HEK293T (cell line): ENCODE results near the gene LSM14A.
"Not testable (repeated sequence)": the region's sequence is repeated elsewhere in the genome, so short reads cannot be mapped to it uniquely, and the experiment has no call there.

Experiments
- CTCF ChIA-PET: fragments of 350-600 bp; formaldehyde crosslinking; extraction: SDS; loops from one replicate; lab custom pipeline; 2021; ENCODE audit warnings: antibody characterized with exemption, inconsistent platforms; lab: Yijun Ruan, JAX
- POLR2A ChIA-PET: fragments of 350-600 bp; formaldehyde crosslinking; extraction: SDS; loops from one replicate; lab custom pipeline; 2020; ENCODE audit warnings: antibody characterized with exemption, inconsistent platforms; lab: Yijun Ruan, JAX
- DNase-seq: peaks from one replicate; pipeline ENCODE4 v3.0.0; 2012; ENCODE audit warnings: mixed read lengths; ENCODE audit errors: extremely low spot score
- ARNT ChIP-seq: fragments of 450-650 bp; IDR thresholded peaks from 2 replicates; pipeline ENCODE4 v1.6.1; 2017; ENCODE audit warnings: mild to moderate bottlenecking
- BHLHE40 ChIP-seq: fragments of 450-650 bp; IDR thresholded peaks from 2 replicates; pipeline ENCODE4 v1.6.1; 2016; ENCODE audit warnings: mild to moderate bottlenecking, moderate library complexity, borderline replicate concordance
- CTBP1 ChIP-seq: fragments of 450-650 bp; IDR thresholded peaks from 2 replicates; pipeline ENCODE4 v1.6.1; 2016; ENCODE audit warnings: borderline replicate concordance
- ELF4 ChIP-seq: fragments of 450-650 bp; IDR thresholded peaks from 2 replicates; pipeline ENCODE4 v1.6.1; 2017; ENCODE audit warnings: antibody characterized with exemption
- FOXA1 ChIP-seq: fragments of 450-650 bp; IDR thresholded peaks from 2 replicates; pipeline ENCODE4 v1.6.1; 2016; ENCODE audit warnings: mild to moderate bottlenecking
- FOXK2 ChIP-seq: fragments of 450-650 bp; IDR thresholded peaks from 2 replicates; pipeline ENCODE4 v1.6.1; 2016; ENCODE audit warnings: mild to moderate bottlenecking
- FOXM1 ChIP-seq: fragments of 450-650 bp; IDR thresholded peaks from 2 replicates; pipeline ENCODE4 v1.6.1; 2017; ENCODE audit warnings: mild to moderate bottlenecking, borderline replicate concordance
- HDGF ChIP-seq: fragments of 450-650 bp; IDR thresholded peaks from 2 replicates; pipeline ENCODE4 v1.6.1; 2017; ENCODE audit warnings: antibody characterized with exemption, borderline replicate concordance
- L3MBTL2 ChIP-seq: fragments of 450-650 bp; conservative IDR thresholded peaks from 2 replicates; pipeline ENCODE4 v1.6.1; 2016; ENCODE audit warnings: mild to moderate bottlenecking
- LEF1 ChIP-seq: fragments of 450-650 bp; IDR thresholded peaks from 2 replicates; pipeline ENCODE4 v1.6.1; 2017; ENCODE audit warnings: mild to moderate bottlenecking, borderline replicate concordance
- NFRKB ChIP-seq: fragments of 450-650 bp; IDR thresholded peaks from 2 replicates; pipeline ENCODE4 v1.6.1; 2016; ENCODE audit warnings: mild to moderate bottlenecking, moderate library complexity
- PKNOX1 ChIP-seq: fragments of 450-650 bp; IDR thresholded peaks from 2 replicates; pipeline ENCODE4 v1.6.1; 2016
- SP1 ChIP-seq: fragments of 450-650 bp; IDR thresholded peaks from 2 replicates; pipeline ENCODE4 v1.6.1; 2017
- SUZ12 ChIP-seq: fragments of 450-650 bp; IDR thresholded peaks from 2 replicates; pipeline ENCODE4 v1.6.1; 2016; ENCODE audit warnings: mild to moderate bottlenecking
- TARDBP ChIP-seq: fragments of 450-650 bp; IDR thresholded peaks from 2 replicates; pipeline ENCODE4 v1.6.1; 2016
- ZNF384 ChIP-seq: fragments of 450-650 bp; IDR thresholded peaks from 2 replicates; pipeline ENCODE4 v1.6.1; 2016

LSM14A gene

GRCh38 chr19:34214040-34214439 is 41.7 kb downstream of the LSM14A start:
- no peak for DNase-seq
- no peak for TF ChIP-seq FOXK2
- no peak for TF ChIP-seq ELF4
- TF ChIP-seq FOXM1, result no peak
- TF ChIP-seq L3MBTL2, result no peak
- TF ChIP-seq CTBP1, result no peak
- no peak for TF ChIP-seq LEF1
- no peak for TF ChIP-seq SUZ12
- TF ChIP-seq SP1, result no peak
- TF ChIP-seq ZNF384, result no peak
- ChIA-PET POLR2A (interaction anchor here (0.7 kb wide), 1 partner anchor 133 kb away, joined by 3 read pairs; no protein-coding TSS in a partner anchor), CTCF (no interaction called here)

GRCh38 chr19:34215006-34215665 is 42.8 kb downstream of the LSM14A start:
- TF ChIP-seq ARNT (no peak), FOXK2 (no peak), HDGF (no peak), BHLHE40 (no peak), SP1 (no peak), NFRKB (no peak), PKNOX1 (no peak), TARDBP (no peak), CTBP1 (no peak), FOXM1 (no peak), ELF4 (no peak), L3MBTL2 (no peak), FOXA1 (no peak), ZNF384 (no peak)
- POLR2A ChIA-PET, result no interaction called here
- CTCF ChIA-PET, result no interaction called here
- no peak for DNase-seq

DNA sequence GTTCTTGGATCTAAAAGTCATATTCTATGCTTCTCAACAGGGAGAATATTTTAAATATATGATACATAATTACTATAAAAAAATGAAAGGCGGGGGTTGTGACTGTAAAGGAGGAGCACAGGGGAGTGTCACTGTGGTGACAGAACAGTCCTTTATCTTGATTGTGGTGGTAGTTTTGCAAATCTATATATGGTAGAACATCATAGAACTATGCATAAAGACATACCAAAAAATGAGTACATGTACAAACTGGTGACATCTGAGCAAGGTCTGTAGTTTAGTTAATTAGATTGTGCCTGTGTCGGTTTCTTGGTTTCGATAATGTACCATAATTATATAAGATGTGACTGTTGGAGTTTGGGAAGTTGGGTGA is 43.3 kb downstream of the LSM14A start:
- TF ChIP-seq NFRKB, result no peak
- TF ChIP-seq HDGF, result no peak
- no peak for TF ChIP-seq PKNOX1
- TF ChIP-seq FOXM1, result no peak
- no peak for TF ChIP-seq CTBP1
- no peak for TF ChIP-seq ARNT
- TF ChIP-seq L3MBTL2, result no peak
- TF ChIP-seq SP1, result no peak
- no peak for TF ChIP-seq TARDBP
- TF ChIP-seq ZNF384, result no peak
- TF ChIP-seq ELF4, result no peak
- no peak for TF ChIP-seq BHLHE40
- TF ChIP-seq FOXA1, result no peak
- TF ChIP-seq FOXK2, result no peak
- TF ChIP-seq SUZ12, result no peak
- no peak for TF ChIP-seq LEF1
- POLR2A ChIA-PET, result no interaction called here
- no peak for DNase-seq
- CTCF ChIA-PET, result no interaction called here

DNA sequence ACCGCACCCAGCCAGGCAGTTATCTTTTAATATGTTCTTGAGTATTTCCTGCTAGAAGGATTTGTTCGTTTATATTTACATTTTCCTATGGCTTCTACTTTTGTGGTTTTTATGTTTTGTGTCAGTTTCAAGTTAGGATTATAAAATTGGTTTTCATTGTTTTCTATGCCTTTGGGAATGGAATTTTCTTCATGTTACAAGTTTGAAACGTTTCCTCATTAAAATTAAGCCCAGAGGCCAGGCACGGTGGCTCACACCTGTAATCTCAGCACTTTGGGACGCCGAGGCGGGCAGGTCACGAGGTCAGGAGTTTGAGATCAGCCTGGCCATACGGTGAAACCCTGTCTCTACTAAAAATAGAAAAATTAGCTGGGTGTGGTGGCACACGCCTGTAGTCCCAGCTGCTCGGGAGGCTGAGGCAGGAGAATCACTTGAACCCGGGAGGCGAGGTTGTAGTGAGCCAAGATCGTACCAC is 44.5 kb downstream of the LSM14A start:
- CTCF ChIA-PET, result interaction anchor here (0.6 kb wide), 1 partner anchor 10 kb away, joined by 4 read pairs; no protein-coding TSS in a partner anchor
- DNase-seq, result not testable (repeated sequence)
- POLR2A ChIA-PET, result interaction anchor here (1.3 kb wide), 1 partner anchor 45 kb away, joined by 5 read pairs; no protein-coding TSS in a partner anchor

DNA sequence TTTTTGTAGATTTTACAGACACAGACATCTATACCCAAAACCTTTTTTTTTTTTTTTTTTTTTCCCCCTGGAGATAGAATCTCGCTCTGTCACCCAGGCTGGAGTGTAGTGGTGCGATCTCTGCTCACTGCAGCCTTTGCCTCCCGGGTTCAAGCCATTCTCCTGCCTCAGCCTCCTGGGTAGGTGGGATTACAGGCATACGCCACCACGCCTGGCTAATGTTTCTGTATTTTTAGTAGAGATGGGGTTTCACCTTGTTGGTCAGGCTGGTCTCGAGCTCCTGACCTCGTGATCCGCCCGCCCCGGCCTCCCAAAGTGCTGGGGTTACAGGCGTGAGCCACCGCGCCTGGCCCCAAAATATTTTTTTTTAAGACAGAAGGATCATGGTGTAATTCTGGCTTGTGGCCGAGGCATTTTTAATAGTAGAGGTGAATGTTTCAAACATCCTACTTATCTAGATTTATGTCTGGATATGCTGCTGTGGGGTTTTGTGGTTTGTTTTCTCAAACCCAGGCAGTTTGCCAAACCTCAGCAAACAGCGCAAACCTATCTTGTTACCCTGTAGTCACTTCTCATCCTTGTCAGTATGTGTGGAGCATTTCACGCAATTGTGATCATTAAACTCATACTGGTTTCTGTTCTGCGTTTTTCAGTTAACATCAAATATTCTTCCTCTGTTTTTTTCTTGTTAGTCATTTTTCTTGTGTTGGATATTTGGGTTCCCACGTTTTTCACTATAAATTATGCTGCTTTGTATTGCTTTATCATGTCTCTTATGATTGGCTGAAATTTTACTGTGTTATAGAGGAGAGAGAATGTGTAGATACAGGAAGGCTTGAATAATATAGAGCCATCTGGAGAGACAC is 45.9 kb downstream of the LSM14A start:
- DNase-seq, result peak; percentile 45
- POLR2A ChIA-PET, result no interaction called here
- TF ChIP-seq NFRKB, result no peak
- no peak for TF ChIP-seq L3MBTL2
- no peak for TF ChIP-seq FOXK2
- TF ChIP-seq LEF1, result no peak
- TF ChIP-seq ZNF384, result no peak; the same call in 1 of the 2 replicates
- peak; percentile 9; the same call in 1 of the 2 replicates for TF ChIP-seq CTBP1
- peak; percentile 56 for TF ChIP-seq PKNOX1
- TF ChIP-seq HDGF, result no peak
- TF ChIP-seq ARNT, result no peak
- no peak for TF ChIP-seq BHLHE40
- CTCF ChIA-PET, result interaction anchor here (0.7 to 1.0 kb wide), 2 partner anchors 13 to 36 kb away, joined by 4 read pairs; no protein-coding TSS in a partner anchor

GRCh38 chr19:34218818-34219164 is 46.5 kb downstream of the LSM14A start:
- ChIA-PET CTCF (interaction anchor here (1.0 kb wide), 1 partner anchor 117 kb away, joined by 3 read pairs; no protein-coding TSS in a partner anchor), POLR2A (no interaction called here)
- no peak for TF ChIP-seq FOXA1
- no peak for TF ChIP-seq TARDBP
- no peak for TF ChIP-seq LEF1
- no peak for TF ChIP-seq SP1
- no peak for TF ChIP-seq L3MBTL2
- no peak for TF ChIP-seq HDGF
- TF ChIP-seq SUZ12, result no peak
- no peak for TF ChIP-seq CTBP1
- TF ChIP-seq ZNF384, result no peak
- no peak for TF ChIP-seq ELF4
- no peak for TF ChIP-seq BHLHE40
- no peak; the same call in 1 of the 2 replicates for TF ChIP-seq PKNOX1
- no peak for TF ChIP-seq NFRKB
- TF ChIP-seq ARNT, result no peak
- no peak for TF ChIP-seq FOXM1
- TF ChIP-seq FOXK2, result no peak
- DNase-seq, result no peak
